ENCODE results near the gene GCSAM.

The GCSAM gene

DNA sequence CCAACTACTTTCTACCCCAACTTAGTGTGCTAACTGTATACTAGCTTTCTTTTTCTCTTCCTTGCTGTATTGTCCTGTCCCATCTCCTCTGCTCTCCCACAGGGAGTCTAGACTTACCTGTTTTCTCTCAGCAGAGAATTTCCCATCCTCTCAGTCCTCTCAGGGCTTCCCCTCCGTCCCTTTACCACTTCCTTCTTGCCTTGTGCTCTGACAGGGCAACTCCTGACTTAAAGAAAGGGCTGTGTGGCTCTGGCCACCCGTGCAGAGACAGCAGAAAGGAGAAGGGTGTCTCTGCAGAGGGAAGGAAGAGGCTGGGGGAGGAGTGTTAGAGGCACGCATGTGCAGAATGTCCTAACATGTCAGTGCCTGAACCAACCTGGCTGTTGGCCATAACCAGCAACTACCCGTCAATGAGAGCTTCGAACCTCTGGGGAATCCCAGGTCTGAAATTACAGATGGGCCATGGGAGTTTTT, at the start of gene GCSAM:
Gene GCSAM, minus strand, starts transcription at position 274 of the 474 bp plus-strand sequence. Its CDS starts 128 bp downstream, at position 146.
- H3K4me1 Mint-ChIP-seq: peaks cover 72 to 97% of the 10 kb centered on the region in 2 donors
- peak; percentile 87 to 88 for ATAC-seq (replicated peaks)
- peak; percentile 87 for DNase-seq
- peaks cover 4 to 5% of the 10 kb centered on the region in 2 donors for H3K36me3 Mint-ChIP-seq
- peak within 1 kb of the TSS; percentile 88 to 93 for H3K4me3 Mint-ChIP-seq
- H3K9me3 Mint-ChIP-seq: no peaks in the 10 kb centered on the region
- no peaks in the 10 kb centered on the region for H3K27me3 Mint-ChIP-seq
- peak within 1 kb of the TSS; percentile 95 for H3K27ac Mint-ChIP-seq

GRCh38 chr3:112175646-112176045, 42.6 kb upstream of the GCSAM start:
- Mint-ChIP-seq H3K9me3 (no peaks in the 10 kb centered on the region), H3K27ac (no peak overlapping the region), H3K36me3 (no peaks in the 10 kb centered on the region), H3K4me1 (peaks cover 0 to 2% of the 10 kb centered on the region in 2 donors), H3K27me3 (no peaks in the 10 kb centered on the region), H3K4me3 (no peak overlapping the region)
- ATAC-seq (replicated peaks) (no peak), DNase-seq (no peak)

DNA sequence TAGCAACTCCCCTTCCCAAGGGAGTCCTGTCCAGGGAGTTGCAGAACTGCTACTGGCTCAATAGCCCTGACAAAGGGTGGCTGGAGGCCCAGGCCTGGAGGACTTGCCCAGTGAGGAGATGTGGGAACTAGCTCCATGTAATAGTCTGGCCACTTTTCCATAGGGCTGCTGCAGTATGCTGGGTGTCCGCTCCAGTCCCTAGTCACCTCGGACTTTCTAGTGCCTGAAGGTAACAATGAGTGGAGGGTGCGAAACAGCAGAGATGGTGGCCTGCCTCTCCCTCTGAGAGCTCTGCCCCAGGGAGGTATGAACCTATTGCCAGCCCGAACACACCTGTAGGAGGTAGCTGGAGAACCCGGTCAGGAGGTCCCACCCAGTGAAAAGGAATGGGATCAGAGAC, 42.0 kb upstream of the GCSAM start:
- Mint-ChIP-seq H3K4me1 (peaks cover 0 to 2% of the 10 kb centered on the region in 2 donors), H3K27me3 (no peaks in the 10 kb centered on the region), H3K4me3 (no peak overlapping the region), H3K9me3 (no peaks in the 10 kb centered on the region), H3K27ac (no peak overlapping the region), H3K36me3 (no peaks in the 10 kb centered on the region)
- no peak for ATAC-seq (replicated peaks)
- DNase-seq: no peak

DNA sequence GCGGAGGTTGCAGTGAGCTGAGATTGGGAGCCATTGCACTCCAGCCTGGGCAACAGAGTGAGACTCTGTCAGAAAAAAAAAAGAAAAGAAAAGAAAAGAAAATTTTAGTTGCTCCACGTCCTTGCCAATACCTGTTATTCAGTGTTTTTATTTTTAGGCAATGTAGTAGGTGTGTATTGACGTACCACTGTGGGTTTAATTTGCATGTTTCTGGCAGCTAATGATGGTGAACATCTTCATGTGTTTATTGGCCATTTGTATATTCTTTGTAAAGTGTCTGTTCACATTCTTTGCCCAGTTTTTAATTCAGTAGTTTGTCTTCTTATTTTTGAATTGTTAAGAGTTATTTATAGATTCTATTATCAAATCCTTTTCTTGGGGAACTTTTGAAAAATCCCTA, 38.1 kb upstream of the GCSAM start:
- H3K9me3 Mint-ChIP-seq: peaks cover 0 to 2% of the 10 kb centered on the region in 2 donors
- ATAC-seq (replicated peaks): no peak

DNA sequence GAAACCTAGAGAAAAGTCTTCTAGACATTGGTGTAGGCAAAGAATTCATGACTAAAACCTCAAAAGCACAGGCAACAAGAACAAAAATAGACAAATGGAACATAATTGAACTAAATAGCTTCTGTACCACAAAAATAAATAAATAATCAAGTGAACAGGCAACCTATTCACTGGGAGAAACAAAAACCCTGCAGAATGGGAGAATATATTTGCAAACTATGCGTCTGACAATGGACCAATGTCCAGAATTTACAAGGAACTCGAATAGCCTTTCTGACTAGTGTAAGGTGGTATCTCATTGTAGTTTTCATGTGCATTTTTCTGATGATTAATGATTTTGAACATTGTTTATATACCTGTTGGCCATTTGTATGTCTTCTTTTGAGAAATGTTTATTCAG, 37.0 kb upstream of the GCSAM start:
- ATAC-seq (replicated peaks) (no peak), DNase-seq (no peak)
- no peak overlapping the region for H3K4me3 Mint-ChIP-seq

More for the DNA sequence above, 38.1 kb upstream of the GCSAM start:
- DNase-seq: no peak
- Mint-ChIP-seq H3K27me3 (no peaks in the 10 kb centered on the region), H3K27ac (no peak overlapping the region), H3K36me3 (peaks cover 2% of the 10 kb centered on the region in 2 donors), H3K4me1 (peaks cover 8 to 14% of the 10 kb centered on the region in 2 donors), H3K4me3 (no peak overlapping the region)

GRCh38 chr3:112167758-112168157, 34.7 kb upstream of the GCSAM start:
- DNase-seq: no peak
- Mint-ChIP-seq H3K36me3 (peaks cover 3 to 12% of the 10 kb centered on the region in 2 donors), H3K4me3 (no peak overlapping the region), H3K4me1 (peaks cover 8 to 14% of the 10 kb centered on the region in 2 donors), H3K9me3 (peaks cover 7 to 8% of the 10 kb centered on the region in 2 donors), H3K27me3 (no peaks in the 10 kb centered on the region), H3K27ac (no peak overlapping the region)
- peak; percentile 86 to 92 for ATAC-seq (replicated peaks)

More for the DNA sequence above, 37.0 kb upstream of the GCSAM start:
- Mint-ChIP-seq H3K27ac (no peak overlapping the region), H3K4me1 (peaks cover 8 to 14% of the 10 kb centered on the region in 2 donors), H3K27me3 (no peaks in the 10 kb centered on the region), H3K36me3 (peaks cover 3 to 6% of the 10 kb centered on the region in 2 donors), H3K9me3 (peaks cover 1 to 5% of the 10 kb centered on the region in 2 donors)

- Mint-ChIP-seq H3K4me1 (no peaks in the 10 kb centered on the region), H3K36me3 (peaks cover 6 to 19% of the 10 kb centered on the region in 2 donors), H3K27me3 (no peaks in the 10 kb centered on the region), H3K27ac (no peak overlapping the region), H3K9me3 (peaks cover 23 to 33% of the 10 kb centered on the region in 2 donors), H3K4me3 (no peak overlapping the region)
- DNase-seq: no peak
- ATAC-seq (replicated peaks): no peak
Observed at GRCh38 chr3:112149136-112149535, 16.1 kb upstream of the GCSAM start.

- Mint-ChIP-seq H3K27ac (no peak overlapping the region), H3K4me3 (no peak overlapping the region), H3K9me3 (peaks cover 20 to 32% of the 10 kb centered on the region in 2 donors), H3K27me3 (no peaks in the 10 kb centered on the region), H3K36me3 (peaks cover 6 to 17% of the 10 kb centered on the region in 2 donors), H3K4me1 (peaks cover 5 to 9% of the 10 kb centered on the region in 2 donors)
- ATAC-seq (replicated peaks) (no peak), DNase-seq (no peak)
Observed at GRCh38 chr3:112143689-112144088, 10.6 kb upstream of the GCSAM start.

- Mint-ChIP-seq H3K9me3 (peaks cover 19 to 32% of the 10 kb centered on the region in 2 donors), H3K27ac (no peak overlapping the region), H3K4me1 (peaks cover 5 to 9% of the 10 kb centered on the region in 2 donors), H3K36me3 (peaks cover 6 to 17% of the 10 kb centered on the region in 2 donors), H3K27me3 (no peaks in the 10 kb centered on the region), H3K4me3 (no peak overlapping the region)
- no peak for DNase-seq
- ATAC-seq (replicated peaks): peak; percentile 44 to 56
Observed at GRCh38 chr3:112143251-112143650, 10.2 kb upstream of the GCSAM start.

DNA sequence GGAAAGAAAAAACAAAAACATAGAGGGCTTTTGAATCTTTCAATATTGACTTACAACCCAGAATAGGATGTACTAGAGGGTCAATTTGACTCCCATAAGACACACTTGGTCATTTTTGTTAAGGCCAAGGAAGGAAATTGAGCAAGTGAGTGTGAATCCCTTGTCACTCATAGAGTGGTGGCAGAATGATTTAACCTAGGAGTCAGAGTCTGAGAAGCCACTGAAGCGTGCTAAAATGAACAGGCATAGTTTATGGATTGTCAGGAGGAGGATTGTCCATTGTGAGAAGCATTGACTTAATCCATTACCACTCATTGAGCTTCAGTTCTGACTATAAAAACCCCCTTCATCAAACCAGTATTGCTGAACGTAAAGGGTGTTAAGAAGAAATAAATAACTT, 8.2 kb upstream of the GCSAM start:
- peaks cover 4 to 13% of the 10 kb centered on the region in 2 donors for H3K36me3 Mint-ChIP-seq
- no peak for DNase-seq
- no peak overlapping the region for H3K4me3 Mint-ChIP-seq
- H3K9me3 Mint-ChIP-seq: peaks cover 9 to 16% of the 10 kb centered on the region in 2 donors
- H3K27ac Mint-ChIP-seq: no peak overlapping the region
- no peak for ATAC-seq (replicated peaks)
- H3K27me3 Mint-ChIP-seq: no peaks in the 10 kb centered on the region
- peaks cover 20 to 28% of the 10 kb centered on the region in 2 donors for H3K4me1 Mint-ChIP-seq

DNA sequence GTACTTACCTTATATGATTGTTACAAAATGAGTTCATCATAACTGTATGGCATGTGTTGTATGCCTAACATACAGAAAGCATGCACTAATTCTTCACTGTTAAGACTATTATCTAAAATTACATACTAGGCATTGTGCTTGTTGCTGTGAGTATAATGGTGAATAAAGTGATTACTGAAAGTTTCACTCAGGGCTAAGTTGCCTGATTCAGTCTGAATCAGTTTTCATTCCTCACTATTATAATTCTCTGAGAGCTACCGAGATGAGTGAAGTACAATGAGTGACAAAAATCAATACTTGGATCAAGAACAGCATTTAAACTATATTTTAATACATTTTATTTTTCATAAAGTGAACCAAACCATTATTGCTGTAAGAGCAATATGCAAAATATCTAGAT, 7.5 kb upstream of the GCSAM start:
- no peak for DNase-seq
- no peak overlapping the region for H3K27ac Mint-ChIP-seq
- H3K4me1 Mint-ChIP-seq: peaks cover 25 to 35% of the 10 kb centered on the region in 2 donors
- no peaks in the 10 kb centered on the region for H3K27me3 Mint-ChIP-seq
- no peak overlapping the region for H3K4me3 Mint-ChIP-seq
- H3K36me3 Mint-ChIP-seq: peaks cover 4 to 9% of the 10 kb centered on the region in 2 donors
- ATAC-seq (replicated peaks): no peak
- peaks cover 6 to 12% of the 10 kb centered on the region in 2 donors for H3K9me3 Mint-ChIP-seq

GRCh38 chr3:112138219-112138969, 5.3 kb upstream of the GCSAM start:
- peaks cover 2 to 3% of the 10 kb centered on the region in 2 donors for H3K9me3 Mint-ChIP-seq
- H3K27ac Mint-ChIP-seq: no peak overlapping the region
- no peak for DNase-seq
- H3K36me3 Mint-ChIP-seq: peaks cover 0 to 3% of the 10 kb centered on the region in 2 donors
- H3K27me3 Mint-ChIP-seq: no peaks in the 10 kb centered on the region
- no peak for ATAC-seq (replicated peaks)
- no peak overlapping the region for H3K4me3 Mint-ChIP-seq
- peaks cover 38 to 52% of the 10 kb centered on the region in 2 donors for H3K4me1 Mint-ChIP-seq

DNA sequence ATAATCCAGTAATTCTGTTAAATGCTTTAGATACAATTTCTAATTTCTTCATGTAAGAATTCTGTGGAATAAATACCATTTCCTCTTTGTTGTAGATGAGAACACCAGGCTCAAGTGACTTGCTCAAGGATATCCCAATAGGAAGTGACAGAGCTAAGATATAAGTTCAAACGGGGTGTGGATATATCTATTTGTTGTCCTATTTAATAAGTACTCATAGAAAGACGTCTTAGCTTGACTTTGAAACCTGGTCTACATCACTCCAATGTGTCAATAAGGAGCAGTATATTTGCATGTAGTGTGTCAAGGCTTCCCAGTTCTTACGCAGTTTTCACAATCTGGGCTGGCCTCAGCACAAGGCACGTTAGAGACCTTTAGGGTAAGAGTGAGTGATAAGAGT, 4.7 kb upstream of the GCSAM start:
- no peaks in the 10 kb centered on the region for H3K9me3 Mint-ChIP-seq
- no peak for ATAC-seq (replicated peaks)
- H3K36me3 Mint-ChIP-seq: no peaks in the 10 kb centered on the region
- H3K27ac Mint-ChIP-seq: peak overlapping the region; percentile 25
- no peak overlapping the region for H3K4me3 Mint-ChIP-seq
- no peaks in the 10 kb centered on the region for H3K27me3 Mint-ChIP-seq
- H3K4me1 Mint-ChIP-seq: peaks cover 41 to 55% of the 10 kb centered on the region in 2 donors
- DNase-seq: no peak

- H3K4me3 Mint-ChIP-seq: peak overlapping the region; percentile 35 to 50
- ATAC-seq (replicated peaks) (peak; percentile 26), DNase-seq (no peak)
- H3K9me3 Mint-ChIP-seq: no peaks in the 10 kb centered on the region
- H3K36me3 Mint-ChIP-seq: no peaks in the 10 kb centered on the region
- H3K27ac Mint-ChIP-seq: peak overlapping the region; percentile 81
- H3K27me3 Mint-ChIP-seq: no peaks in the 10 kb centered on the region
- peaks cover 44 to 61% of the 10 kb centered on the region in 2 donors for H3K4me1 Mint-ChIP-seq
Observed at GRCh38 chr3:112136959-112137693, 4.1 kb upstream of the GCSAM start.
